ENCODE measurements around the gene FRK. TPM values are rescaled to one million over a fixed set of nuclear protein-coding genes. Genes with fewer than 3 reads are reported as not detected.

The FRK gene
- total RNA-seq, 2 donors from 2014 or later: 1.4 to 2.9 TPM

DNA sequence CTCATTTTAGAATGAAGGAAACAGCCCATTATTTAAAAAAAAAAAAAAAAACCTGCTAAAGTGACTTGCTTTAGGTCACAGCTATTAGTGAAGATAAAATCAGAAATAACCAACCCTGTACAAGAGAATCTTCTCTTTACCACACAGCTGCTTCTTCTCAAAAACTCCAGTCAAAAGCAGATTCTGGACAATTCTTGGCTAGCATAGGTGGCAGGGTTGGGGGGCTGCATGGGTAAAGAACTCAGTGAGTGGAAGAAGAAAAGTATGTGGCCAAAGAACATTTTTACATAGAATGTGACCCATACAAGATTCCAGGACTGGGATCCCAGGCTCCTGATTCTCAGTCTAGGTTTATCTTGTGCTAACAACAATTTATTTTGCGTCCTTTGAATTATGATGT is 9.4 kb upstream of the FRK start:
- H3K9ac ChIP-seq (ENCODE audit: extremely low read depth, low read length, poor library complexity, severe bottlenecking): no peak overlapping the region
- no peaks in the 10 kb centered on the region for H3K9me3 ChIP-seq (ENCODE audit: control insufficient read depth, low read length)
- H3K36me3 ChIP-seq (ENCODE audit: control insufficient read depth, insufficient read depth, low read length): no peaks in the 10 kb centered on the region
- no peak for DNase-seq
- Mint-ChIP-seq H3K27ac (no peak overlapping the region), H3K4me3 (no peak overlapping the region), H3K36me3 (ENCODE audit: low read depth) (no peaks in the 10 kb centered on the region), H3K9me3 (no peaks in the 10 kb centered on the region), H3K4me1 (peaks cover 23% of the 10 kb centered on the region), H3K27me3 (ENCODE audit: insufficient read depth) (no peaks in the 10 kb centered on the region)
- H3K27ac ChIP-seq (ENCODE audit: low read depth, low read length): no peak overlapping the region
- H3K27me3 ChIP-seq (ENCODE audit: control insufficient read depth, insufficient read depth, low read length, poor library complexity, severe bottlenecking): no peaks in the 10 kb centered on the region
- 93 to 100% methylated on average over 1 of the region's 1 CpG for WGBS, 2 experiments (ENCODE audit: insufficient coverage in 1 of 2, insufficient read length in 1 of 2)
- peaks cover 19% of the 10 kb centered on the region for H3K4me1 ChIP-seq (ENCODE audit: control insufficient read depth, insufficient read depth, low read length)
- TF ChIP-seq, protein P1, sequence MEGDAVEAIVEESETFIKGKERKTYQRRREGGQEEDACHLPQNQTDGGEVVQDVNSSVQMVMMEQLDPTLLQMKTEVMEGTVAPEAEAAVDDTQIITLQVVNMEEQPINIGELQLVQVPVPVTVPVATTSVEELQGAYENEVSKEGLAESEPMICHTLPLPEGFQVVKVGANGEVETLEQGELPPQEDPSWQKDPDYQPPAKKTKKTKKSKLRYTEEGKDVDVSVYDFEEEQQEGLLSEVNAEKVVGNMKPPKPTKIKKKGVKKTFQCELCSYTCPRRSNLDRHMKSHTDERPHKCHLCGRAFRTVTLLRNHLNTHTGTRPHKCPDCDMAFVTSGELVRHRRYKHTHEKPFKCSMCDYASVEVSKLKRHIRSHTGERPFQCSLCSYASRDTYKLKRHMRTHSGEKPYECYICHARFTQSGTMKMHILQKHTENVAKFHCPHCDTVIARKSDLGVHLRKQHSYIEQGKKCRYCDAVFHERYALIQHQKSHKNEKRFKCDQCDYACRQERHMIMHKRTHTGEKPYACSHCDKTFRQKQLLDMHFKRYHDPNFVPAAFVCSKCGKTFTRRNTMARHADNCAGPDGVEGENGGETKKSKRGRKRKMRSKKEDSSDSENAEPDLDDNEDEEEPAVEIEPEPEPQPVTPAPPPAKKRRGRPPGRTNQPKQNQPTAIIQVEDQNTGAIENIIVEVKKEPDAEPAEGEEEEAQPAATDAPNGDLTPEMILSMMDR (conservative IDR thresholded peaks at IDR 0.05): no peak
- no peak overlapping the region for H3K4me3 ChIP-seq (ENCODE audit: low read length)

DNA sequence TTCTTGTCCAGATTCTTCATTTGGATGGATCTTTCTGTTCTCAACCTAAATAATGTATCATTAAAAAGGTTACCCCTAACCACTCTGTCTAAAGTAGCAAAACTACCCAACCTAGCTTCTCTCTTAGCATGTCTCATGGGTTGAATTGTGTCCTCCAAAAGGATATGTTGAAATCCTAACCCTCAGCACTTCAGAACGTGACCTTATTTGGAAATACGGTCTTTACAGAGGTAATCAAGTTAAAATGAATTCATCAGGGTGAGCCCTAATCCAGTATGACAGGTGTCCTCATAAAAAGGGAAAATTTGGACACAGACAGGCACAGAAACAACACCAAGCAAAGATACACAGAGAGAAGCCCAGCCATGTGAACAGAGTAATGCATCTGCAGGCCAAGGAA is 6.1 kb upstream of the FRK start:
- no peaks in the 10 kb centered on the region for H3K27me3 ChIP-seq (ENCODE audit: control insufficient read depth, insufficient read depth, low read length, poor library complexity, severe bottlenecking)
- H3K9ac ChIP-seq (ENCODE audit: extremely low read depth, low read length, poor library complexity, severe bottlenecking): no peak overlapping the region
- H3K9me3 ChIP-seq (ENCODE audit: control insufficient read depth, low read length): no peaks in the 10 kb centered on the region
- Mint-ChIP-seq H3K27me3 (ENCODE audit: insufficient read depth) (no peaks in the 10 kb centered on the region), H3K9me3 (no peaks in the 10 kb centered on the region), H3K36me3 (ENCODE audit: low read depth) (no peaks in the 10 kb centered on the region), H3K4me3 (no peak overlapping the region), H3K27ac (no peak overlapping the region), H3K4me1 (peaks cover 13% of the 10 kb centered on the region)
- no peak overlapping the region for H3K4me3 ChIP-seq (ENCODE audit: low read length)
- no peak for DNase-seq
- TF ChIP-seq, protein P1 (conservative IDR thresholded peaks at IDR 0.05): no peak
- 94% methylated on average over 2 of the region's 2 CpGs for WGBS, 2 experiments (ENCODE audit: insufficient coverage in 1 of 2, insufficient read length in 1 of 2)
- H3K27ac ChIP-seq (ENCODE audit: low read depth, low read length): no peak overlapping the region
- no peaks in the 10 kb centered on the region for H3K36me3 ChIP-seq (ENCODE audit: control insufficient read depth, insufficient read depth, low read length)
- H3K4me1 ChIP-seq (ENCODE audit: control insufficient read depth, insufficient read depth, low read length): peaks cover 6% of the 10 kb centered on the region

DNA sequence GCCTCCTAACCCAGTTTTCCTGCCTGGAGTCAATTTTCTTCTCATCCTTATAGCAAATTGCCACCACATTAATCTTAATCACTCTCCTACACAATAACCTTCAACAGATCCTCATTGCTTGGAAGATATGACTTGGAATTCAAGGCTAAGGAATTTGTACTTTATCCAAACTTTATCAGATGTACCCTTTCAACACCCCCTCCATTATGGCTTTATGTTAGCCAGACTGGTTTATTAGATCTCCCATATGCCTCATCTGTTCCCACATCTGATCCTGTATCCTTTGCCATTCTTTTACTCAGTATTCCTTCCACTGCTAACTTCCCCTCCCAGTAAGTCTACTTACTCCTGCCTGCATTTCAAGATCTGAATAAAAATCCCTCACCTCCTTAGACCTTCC is 4.0 kb upstream of the FRK start:
- no peak overlapping the region for H3K27ac ChIP-seq (ENCODE audit: low read depth, low read length)
- no peak overlapping the region for H3K27ac Mint-ChIP-seq
- no peak overlapping the region for H3K9ac ChIP-seq (ENCODE audit: extremely low read depth, low read length, poor library complexity, severe bottlenecking)
- no peak overlapping the region for H3K4me3 Mint-ChIP-seq
- no peaks in the 10 kb centered on the region for H3K27me3 Mint-ChIP-seq (ENCODE audit: insufficient read depth)
- H3K27me3 ChIP-seq (ENCODE audit: control insufficient read depth, insufficient read depth, low read length, poor library complexity, severe bottlenecking): no peaks in the 10 kb centered on the region
- DNase-seq: no peak
- peaks cover 9% of the 10 kb centered on the region for H3K4me1 ChIP-seq (ENCODE audit: control insufficient read depth, insufficient read depth, low read length)
- no peaks in the 10 kb centered on the region for H3K9me3 Mint-ChIP-seq
- H3K4me1 Mint-ChIP-seq: peaks cover 13% of the 10 kb centered on the region
- H3K36me3 ChIP-seq (ENCODE audit: control insufficient read depth, insufficient read depth, low read length): no peaks in the 10 kb centered on the region
- no peaks in the 10 kb centered on the region for H3K36me3 Mint-ChIP-seq (ENCODE audit: low read depth)
- H3K9me3 ChIP-seq (ENCODE audit: control insufficient read depth, low read length): no peaks in the 10 kb centered on the region
- TF ChIP-seq, protein P1 (conservative IDR thresholded peaks at IDR 0.05): no peak
- H3K4me3 ChIP-seq (ENCODE audit: low read length): no peak overlapping the region
